Neural crest cell (in vitro differentiated cells): ENCODE data around the gene CDK6. TPM values are rescaled to one million over a fixed set of nuclear protein-coding genes. Genes with fewer than 3 reads are reported as not detected.
A peak's percentile ranks its signal among the peaks of the same experiment; 100 is the strongest.

Source experiments
- DNase-seq: peaks from one replicate; pipeline ENCODE4 v3.0.0; 2021; ENCODE audit warnings: low read depth, mixed read lengths, low spot score
- H3K27ac Mint-ChIP-seq: one replicate; pipeline ENCODE4 v1.8.0; 2021; ENCODE audit warnings: mild to moderate bottlenecking, mixed read lengths; ENCODE audit not compliant: unreplicated experiment
- H3K27me3 Mint-ChIP-seq: 2 replicates; pipeline ENCODE4 v1.8.0; 2021; ENCODE audit warnings: low read depth, mild to moderate bottlenecking, mixed read lengths
- H3K36me3 Mint-ChIP-seq: 2 replicates; pipeline ENCODE4 v1.8.0; 2021; ENCODE audit warnings: low read depth, mild to moderate bottlenecking, mixed read lengths
- H3K4me1 Mint-ChIP-seq: 2 replicates; pipeline ENCODE4 v1.8.0; 2021; ENCODE audit warnings: mixed read lengths
- H3K4me3 Mint-ChIP-seq: one replicate; pipeline ENCODE4 v1.8.0; 2021; ENCODE audit warnings: mild to moderate bottlenecking, mixed read lengths
- H3K9me3 Mint-ChIP-seq: 2 replicates; pipeline ENCODE4 v1.8.0; 2021; ENCODE audit warnings: mixed read lengths
- CTCF ChIP-seq: fragments of 200-600 bp; sonication (generic); conservative IDR thresholded peaks from 2 replicates; pipeline ENCODE4 v1.5.0; 2021; ENCODE audit warnings: antibody characterized with exemption, mild to moderate bottlenecking
- total RNA-seq: library from RNA; stranded (reverse); gene quantifications from 2 replicates; pipeline ENCODE4 v1.2.1, GENCODE V29; 2021

Gene CDK6
- total RNA-seq, 1 donor from 2014 or later: 42.9 TPM

- DNase-seq: no peak
- H3K4me1 Mint-ChIP-seq: peaks cover 4% of the 10 kb centered on the region
Measured at GRCh38 chr7:92613720-92614119, 222.7 kb downstream of the CDK6 start.

GRCh38 chr7:92613214-92613613, 223.2 kb downstream of the CDK6 start:
- Mint-ChIP-seq H3K4me1 (peaks cover 5% of the 10 kb centered on the region), H3K9me3 (no peaks in the 10 kb centered on the region), H3K4me3 (no peak overlapping the region), H3K27me3 (peaks cover 12% of the 10 kb centered on the region), H3K36me3 (no peaks in the 10 kb centered on the region), H3K27ac (no peak overlapping the region)
- TF ChIP-seq CTCF: no peak
- DNase-seq: no peak

More at GRCh38 chr7:92613720-92614119, 222.7 kb downstream of the CDK6 start:
- H3K36me3 Mint-ChIP-seq: no peaks in the 10 kb centered on the region
- no peaks in the 10 kb centered on the region for H3K9me3 Mint-ChIP-seq
- no peak for TF ChIP-seq CTCF
- H3K27me3 Mint-ChIP-seq: peaks cover 9% of the 10 kb centered on the region
- no peak overlapping the region for H3K4me3 Mint-ChIP-seq
- no peak overlapping the region for H3K27ac Mint-ChIP-seq

GRCh38 chr7:92612501-92612900, 223.9 kb downstream of the CDK6 start:
- no peak overlapping the region for H3K4me3 Mint-ChIP-seq
- no peak for TF ChIP-seq CTCF
- H3K36me3 Mint-ChIP-seq: no peaks in the 10 kb centered on the region
- H3K4me1 Mint-ChIP-seq: peaks cover 7% of the 10 kb centered on the region
- H3K9me3 Mint-ChIP-seq: no peaks in the 10 kb centered on the region
- H3K27me3 Mint-ChIP-seq: peaks cover 19% of the 10 kb centered on the region
- DNase-seq: no peak
- no peak overlapping the region for H3K27ac Mint-ChIP-seq

- H3K4me3 Mint-ChIP-seq: no peak overlapping the region
- no peaks in the 10 kb centered on the region for H3K36me3 Mint-ChIP-seq
- no peaks in the 10 kb centered on the region for H3K9me3 Mint-ChIP-seq
- H3K4me1 Mint-ChIP-seq: peaks cover 7% of the 10 kb centered on the region
- H3K27me3 Mint-ChIP-seq: peaks cover 19% of the 10 kb centered on the region
- no peak for DNase-seq
- no peak overlapping the region for H3K27ac Mint-ChIP-seq
- no peak for TF ChIP-seq CTCF
Measured at GRCh38 chr7:92611735-92612134, 224.6 kb downstream of the CDK6 start.

GRCh38 chr7:92609921-92610518, 226.4 kb downstream of the CDK6 start:
- no peaks in the 10 kb centered on the region for H3K9me3 Mint-ChIP-seq
- no peak overlapping the region for H3K27ac Mint-ChIP-seq
- no peak overlapping the region for H3K4me3 Mint-ChIP-seq
- H3K36me3 Mint-ChIP-seq: no peaks in the 10 kb centered on the region
- TF ChIP-seq CTCF: peak; percentile 62
- H3K27me3 Mint-ChIP-seq: peaks cover 19% of the 10 kb centered on the region
- no peak for DNase-seq
- H3K4me1 Mint-ChIP-seq: peaks cover 7% of the 10 kb centered on the region
